SK-N-SH (cell line): Measurements from ENCODE around the gene PLEK2. TPM values are rescaled to one million over a fixed set of nuclear protein-coding genes. Genes with fewer than 3 reads are reported as not detected.

Source experiments
- CTCF ChIA-PET: fragments of 300-600, 350-600 bp; formaldehyde crosslinking; extraction: SDS; loops from one replicate; lab custom pipeline; 2021; lab: Yijun Ruan, JAX
- POLR2A ChIA-PET: fragments of 350-600 bp; sonication (Branson Sonifier 250); formaldehyde crosslinking; extraction: SDS; loops from one replicate; lab custom pipeline; 2020; ENCODE audit warnings: antibody characterized with exemption, inconsistent platforms; lab: Yijun Ruan, JAX
- DNase-seq: peaks from one replicate; pipeline ENCODE4 v3.0.0; 2012
- H2AFZ ChIP-seq: fragments of 200-600 bp; sonication (generic); 2 replicates; pipeline ENCODE4 v1.8.1; 2016; ENCODE audit warnings: antibody characterized with exemption, mild to moderate bottlenecking, low read depth
- H3F3A ChIP-seq: fragments of 200-600 bp; sonication (generic); replicated peaks from 2 replicates; pipeline ENCODE3; 2016; ENCODE audit warnings: antibody characterized with exemption, mild to moderate bottlenecking; ENCODE audit not compliant: insufficient read depth
- H3K27ac ChIP-seq, 2 experiments: fragments of 200-500 bp in 1 of 2; fragments of 200-600 bp in 1 of 2; sonication (Bioruptor generic) in 1 of 2; sonication (generic), shearing (Covaris generic) in 1 of 2; 2 replicates each; pipeline versions ENCODE4 v1.5.1 to v1.6.1; 2014 to 2016; ENCODE audit warnings: low read depth in 2 of 2, inconsistent platforms in 1 of 2, low read length in 1 of 2, mild to moderate bottlenecking in 1 of 2, mixed read lengths in 1 of 2
- H3K27me3 ChIP-seq: fragments of 200-600 bp; sonication (generic), shearing (Covaris generic); 2 replicates; pipeline ENCODE4 v1.6.1; 2016; ENCODE audit warnings: mixed run types; ENCODE audit not compliant: insufficient read depth
- H3K36me3 ChIP-seq, 2 experiments: fragments of 200-500 bp in 1 of 2; fragments of 200-600 bp in 1 of 2; sonication (Bioruptor generic) in 1 of 2; sonication (generic) in 1 of 2; replicated peaks in 1 of 2; 2 replicates each; pipeline versions ENCODE3 to v1.5.1; 2014 to 2016; ENCODE audit warnings: low read length in 1 of 2, mild to moderate bottlenecking in 1 of 2; ENCODE audit not compliant: insufficient read depth in 2 of 2, control insufficient read depth in 1 of 2
- H3K4me1 ChIP-seq, 2 experiments: fragments of 200-500 bp in 1 of 2; fragments of 200-600 bp in 1 of 2; sonication (Bioruptor generic) in 1 of 2; sonication (generic), shearing (Covaris generic) in 1 of 2; 2 replicates each; pipeline versions ENCODE4 v1.5.1 to v1.6.1; 2014 to 2016; ENCODE audit warnings: low read depth in 1 of 2, low read length in 1 of 2, mixed run types in 1 of 2; ENCODE audit not compliant: insufficient read depth in 2 of 2, control insufficient read depth in 1 of 2
- H3K4me2 ChIP-seq: fragments of 200-600 bp; sonication (generic), shearing (Covaris generic); 2 replicates; pipeline ENCODE4 v1.6.1; 2017; ENCODE audit warnings: mixed run types
- H3K4me3 ChIP-seq, 2 experiments: fragments of 200-500 bp in 1 of 2; fragments of 200-600 bp in 1 of 2; sonication (Bioruptor generic) in 1 of 2; sonication (generic), shearing (Covaris generic) in 1 of 2; 2 replicates each; pipeline versions ENCODE4 v1.5.1 to v1.8.1; 2014 to 2016; ENCODE audit warnings: low read depth in 2 of 2, inconsistent platforms in 1 of 2, low read length in 1 of 2, mild to moderate bottlenecking in 1 of 2, mixed read lengths in 1 of 2, moderate library complexity in 1 of 2
- H3K79me2 ChIP-seq: fragments of 200-600 bp; sonication (generic); 2 replicates; pipeline ENCODE4 v1.8.1; 2017; ENCODE audit warnings: mild to moderate bottlenecking; ENCODE audit not compliant: insufficient read depth
- H3K9ac ChIP-seq: fragments of 200-600 bp; sonication (generic); 2 replicates; pipeline ENCODE4 v1.6.1; 2017; ENCODE audit warnings: mixed run types
- H3K9me2 ChIP-seq: fragments of 200-600 bp; sonication (generic); 2 replicates; pipeline ENCODE4 v1.6.1; 2017; ENCODE audit warnings: mixed run types
- H3K9me3 ChIP-seq: fragments of 200-600 bp; sonication (generic); 2 replicates; pipeline ENCODE4 v1.6.1; 2017; ENCODE audit warnings: mixed run types, mild to moderate bottlenecking, moderate library complexity
- H4K20me1 ChIP-seq: fragments of 200-600 bp; sonication (generic); 2 replicates; pipeline ENCODE4 v1.6.1; 2017; ENCODE audit warnings: mild to moderate bottlenecking, mixed run types; ENCODE audit not compliant: insufficient read depth
- CHD2 ChIP-seq: fragments of 150-350 bp; IDR thresholded peaks from 2 replicates; pipeline ENCODE4 v1.6.1; 2018; ENCODE audit warnings: low read length; ENCODE audit not compliant: partially characterized antibody
- EP300 ChIP-seq, 2 experiments: IDR thresholded peaks; 2 replicates each; pipeline versions ENCODE4 v1.4.0 to v1.6.1; 2012; ENCODE audit warnings: borderline replicate concordance in 1 of 2, low read depth in 1 of 2, low read length in 1 of 2
- FOSL2 ChIP-seq: IDR thresholded peaks from 2 replicates; pipeline ENCODE4 v1.4.0; 2012; ENCODE audit warnings: low read depth, mild to moderate bottlenecking, moderate library complexity, borderline replicate concordance
- GABPA ChIP-seq: IDR thresholded peaks from 2 replicates; pipeline ENCODE4 v1.4.0; 2012; ENCODE audit warnings: low read depth, mild to moderate bottlenecking
- JUND ChIP-seq: IDR thresholded peaks from 2 replicates; pipeline ENCODE4 v1.4.0; 2012
- MXI1 ChIP-seq: IDR thresholded peaks from 2 replicates; pipeline ENCODE4 v1.6.1; 2012; ENCODE audit warnings: mild to moderate bottlenecking, low read depth, low read length, improper control_type of control experiment
- NRF1 ChIP-seq: IDR thresholded peaks from 2 replicates; pipeline ENCODE4 v1.6.1; 2012; ENCODE audit warnings: low read depth, mild to moderate bottlenecking, low read length
- RXRA ChIP-seq: IDR thresholded peaks from 2 replicates; pipeline ENCODE4 v1.4.0; 2012; ENCODE audit warnings: low read depth, mild to moderate bottlenecking, borderline replicate concordance
- SMC3 ChIP-seq: IDR thresholded peaks from 2 replicates; pipeline ENCODE4 v1.6.1; 2012; ENCODE audit warnings: low read depth, low read length, improper control_type of control experiment
- TCF12 ChIP-seq: IDR thresholded peaks from 2 replicates; pipeline ENCODE4 v1.4.0; 2012
- WGBS: methylation state at CpG from one replicate; pipeline ENCODE4 v1.1.6; 2017; ENCODE audit warnings: low lambda C conversion rate; 5-methylcytosine and 5-hydroxymethylcytosine counted together
- polyA plus RNA-seq, 3 experiments: library from polyadenylated mRNA; depleted of rRNA; stranded (reverse); fragments of >200 nt; gene quantifications; 2 replicates each; pipeline ENCODE4 v1.2.3, GENCODE V29; 2012
- TF ChIP-seq, protein P1 (sequence below): IDR thresholded peaks from 2 replicates; pipeline ENCODE4; 2012
- TF ChIP-seq, protein P2 (sequence below): fragments of 150-350 bp; IDR thresholded peaks from 2 replicates; pipeline ENCODE4 v1.6.1; 2016; ENCODE audit warnings: mild to moderate bottlenecking, low read depth, low read length
- TF ChIP-seq, protein P3 (sequence below): IDR thresholded peaks from 2 replicates; pipeline ENCODE4 v1.4.0; 2012; ENCODE audit warnings: low read depth, borderline replicate concordance
- TF ChIP-seq, protein P4 (sequence below): IDR thresholded peaks from 2 replicates; pipeline ENCODE4 v1.4.0; 2012; ENCODE audit warnings: low read depth, borderline replicate concordance

Gene PLEK2
- polyA plus RNA-seq, 1 of the 3 experiments (the other 2 are of a cell fraction): 0.56 TPM

GRCh38 chr14:67413806-67414769, 2.1 kb upstream of the PLEK2 start:
- Histone ChIP-seq H4K20me1 (no peaks in the 10 kb centered on the region), H3K27ac (peak overlapping the region in 1 of 2 experiments; percentile 51; a peak in 2 of 4 replicates), H3K9me3 (no peaks in the 10 kb centered on the region), H3K9ac (no peak overlapping the region; the same call in 1 of the 2 replicates), H2AFZ (peak overlapping the region; percentile 86), H3K27me3 (no peaks in the 10 kb centered on the region), H3K9me2 (no peaks in the 10 kb centered on the region), H3K4me3 (no peak overlapping the region), H3F3A (peaks cover 13% of the 10 kb centered on the region), H3K4me1 (peaks cover 7 to 10% of the 10 kb centered on the region in 2 experiments; a peak in 1 of 4 replicates), H3K79me2 (no peaks in the 10 kb centered on the region), H3K4me2 (peak overlapping the region; percentile 62; the same call in 1 of the 2 replicates), H3K36me3 (no peaks in the 10 kb centered on the region)
- POLR2A ChIA-PET: no interaction called here
- CTCF ChIA-PET: interaction anchor here (0.7 to 1.7 kb wide), 6 partner anchors 11 to 157 kb away, joined by 3 to 9 read pairs (median 4); no protein-coding TSS in a partner anchor
- TF ChIP-seq GABPA (0 out of 2 replicates have a peak, but pooled peaks have one; percentile 6), EP300 (IDR thresholded peaks at IDR 0.05; ENCODE audit: borderline replicate concordance in 1 of 2, low read depth in 1 of 2, low read length in 1 of 2) (0 out of 4 replicates have a peak, but pooled peaks of 1 of the 2 experiments have one; percentile 17), JUND (peak; percentile 58), TCF12 (peak; percentile 34; the same call in 1 of the 2 replicates), CHD2 (no peak), FOSL2 (peak; percentile 84)
- DNase-seq: no peak
- WGBS: 28% methylated on average over 3 of the region's 3 CpGs

DNA sequence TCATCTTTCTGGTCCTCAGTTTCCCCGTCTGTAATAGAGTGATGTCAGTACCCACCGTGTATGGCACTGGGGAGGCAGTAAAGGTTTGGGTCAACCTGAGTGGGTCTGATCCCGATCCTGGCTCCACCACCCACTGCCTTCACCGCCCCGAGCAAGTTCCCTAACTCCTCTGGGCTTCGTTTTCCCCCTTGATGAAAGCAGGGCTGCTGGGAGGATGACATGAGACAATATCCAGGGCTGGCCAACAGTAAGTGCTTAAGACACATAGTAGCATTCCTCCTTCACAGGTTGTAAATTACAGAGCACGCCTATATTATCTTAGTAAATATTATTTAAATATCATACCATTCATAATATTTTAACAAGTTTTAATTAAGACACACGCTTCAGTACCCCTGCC, 595 bp downstream of the PLEK2 start:
- Histone ChIP-seq H3F3A (peaks cover 13% of the 10 kb centered on the region), H4K20me1 (no peaks in the 10 kb centered on the region), H3K4me1 (peaks cover 7 to 10% of the 10 kb centered on the region in 2 experiments; a peak in 1 of 4 replicates), H3K4me3 (no peak overlapping the region), H2AFZ (no peak overlapping the region), H3K36me3 (no peaks in the 10 kb centered on the region), H3K27ac (no peak overlapping the region), H3K9ac (no peak overlapping the region), H3K9me3 (no peaks in the 10 kb centered on the region), H3K4me2 (no peak overlapping the region), H3K79me2 (no peaks in the 10 kb centered on the region), H3K9me2 (no peaks in the 10 kb centered on the region), H3K27me3 (no peaks in the 10 kb centered on the region)
- ChIA-PET POLR2A (no interaction called here), CTCF (interaction anchor here (2.3 to 3.9 kb wide), 2 partner anchors 16 to 160 kb away, joined by 14 to 28 read pairs; no protein-coding TSS in a partner anchor)
- DNase-seq: no peak
- TF ChIP-seq SMC3: no peak
- TF ChIP-seq, protein P1, sequence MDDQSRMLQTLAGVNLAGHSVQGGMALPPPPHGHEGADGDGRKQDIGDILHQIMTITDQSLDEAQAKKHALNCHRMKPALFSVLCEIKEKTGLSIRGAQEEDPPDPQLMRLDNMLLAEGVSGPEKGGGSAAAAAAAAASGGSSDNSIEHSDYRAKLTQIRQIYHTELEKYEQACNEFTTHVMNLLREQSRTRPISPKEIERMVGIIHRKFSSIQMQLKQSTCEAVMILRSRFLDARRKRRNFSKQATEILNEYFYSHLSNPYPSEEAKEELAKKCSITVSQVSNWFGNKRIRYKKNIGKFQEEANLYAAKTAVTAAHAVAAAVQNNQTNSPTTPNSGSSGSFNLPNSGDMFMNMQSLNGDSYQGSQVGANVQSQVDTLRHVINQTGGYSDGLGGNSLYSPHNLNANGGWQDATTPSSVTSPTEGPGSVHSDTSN: no peak
- TF ChIP-seq, protein P2, sequence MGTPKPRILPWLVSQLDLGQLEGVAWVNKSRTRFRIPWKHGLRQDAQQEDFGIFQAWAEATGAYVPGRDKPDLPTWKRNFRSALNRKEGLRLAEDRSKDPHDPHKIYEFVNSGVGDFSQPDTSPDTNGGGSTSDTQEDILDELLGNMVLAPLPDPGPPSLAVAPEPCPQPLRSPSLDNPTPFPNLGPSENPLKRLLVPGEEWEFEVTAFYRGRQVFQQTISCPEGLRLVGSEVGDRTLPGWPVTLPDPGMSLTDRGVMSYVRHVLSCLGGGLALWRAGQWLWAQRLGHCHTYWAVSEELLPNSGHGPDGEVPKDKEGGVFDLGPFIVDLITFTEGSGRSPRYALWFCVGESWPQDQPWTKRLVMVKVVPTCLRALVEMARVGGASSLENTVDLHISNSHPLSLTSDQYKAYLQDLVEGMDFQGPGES: no peak
- TF ChIP-seq, protein P3, sequence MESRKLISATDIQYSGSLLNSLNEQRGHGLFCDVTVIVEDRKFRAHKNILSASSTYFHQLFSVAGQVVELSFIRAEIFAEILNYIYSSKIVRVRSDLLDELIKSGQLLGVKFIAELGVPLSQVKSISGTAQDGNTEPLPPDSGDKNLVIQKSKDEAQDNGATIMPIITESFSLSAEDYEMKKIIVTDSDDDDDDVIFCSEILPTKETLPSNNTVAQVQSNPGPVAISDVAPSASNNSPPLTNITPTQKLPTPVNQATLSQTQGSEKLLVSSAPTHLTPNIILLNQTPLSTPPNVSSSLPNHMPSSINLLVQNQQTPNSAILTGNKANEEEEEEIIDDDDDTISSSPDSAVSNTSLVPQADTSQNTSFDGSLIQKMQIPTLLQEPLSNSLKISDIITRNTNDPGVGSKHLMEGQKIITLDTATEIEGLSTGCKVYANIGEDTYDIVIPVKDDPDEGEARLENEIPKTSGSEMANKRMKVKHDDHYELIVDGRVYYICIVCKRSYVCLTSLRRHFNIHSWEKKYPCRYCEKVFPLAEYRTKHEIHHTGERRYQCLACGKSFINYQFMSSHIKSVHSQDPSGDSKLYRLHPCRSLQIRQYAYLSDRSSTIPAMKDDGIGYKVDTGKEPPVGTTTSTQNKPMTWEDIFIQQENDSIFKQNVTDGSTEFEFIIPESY: no peak
- TF ChIP-seq MXI1: no peak
- no peak for TF ChIP-seq RXRA
- no peak for TF ChIP-seq NRF1
- TF ChIP-seq GABPA: no peak
- TF ChIP-seq, protein P4, sequence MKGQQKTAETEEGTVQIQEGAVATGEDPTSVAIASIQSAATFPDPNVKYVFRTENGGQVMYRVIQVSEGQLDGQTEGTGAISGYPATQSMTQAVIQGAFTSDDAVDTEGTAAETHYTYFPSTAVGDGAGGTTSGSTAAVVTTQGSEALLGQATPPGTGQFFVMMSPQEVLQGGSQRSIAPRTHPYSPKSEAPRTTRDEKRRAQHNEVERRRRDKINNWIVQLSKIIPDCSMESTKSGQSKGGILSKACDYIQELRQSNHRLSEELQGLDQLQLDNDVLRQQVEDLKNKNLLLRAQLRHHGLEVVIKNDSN: no peak
- 79% methylated on average over 6 of the region's 8 CpGs for WGBS
